GM18498 (cell line): ENCODE data around the gene PAPPA.

Source experiments
- ATAC-seq: cut with Tn5 transposase; IDR thresholded peaks from one replicate; pipeline ENCODE4 v1.9.1; 2021; ENCODE audit warnings: mild to moderate bottlenecking, moderate library complexity; ENCODE audit not compliant: unreplicated experiment

The PAPPA gene

DNA sequence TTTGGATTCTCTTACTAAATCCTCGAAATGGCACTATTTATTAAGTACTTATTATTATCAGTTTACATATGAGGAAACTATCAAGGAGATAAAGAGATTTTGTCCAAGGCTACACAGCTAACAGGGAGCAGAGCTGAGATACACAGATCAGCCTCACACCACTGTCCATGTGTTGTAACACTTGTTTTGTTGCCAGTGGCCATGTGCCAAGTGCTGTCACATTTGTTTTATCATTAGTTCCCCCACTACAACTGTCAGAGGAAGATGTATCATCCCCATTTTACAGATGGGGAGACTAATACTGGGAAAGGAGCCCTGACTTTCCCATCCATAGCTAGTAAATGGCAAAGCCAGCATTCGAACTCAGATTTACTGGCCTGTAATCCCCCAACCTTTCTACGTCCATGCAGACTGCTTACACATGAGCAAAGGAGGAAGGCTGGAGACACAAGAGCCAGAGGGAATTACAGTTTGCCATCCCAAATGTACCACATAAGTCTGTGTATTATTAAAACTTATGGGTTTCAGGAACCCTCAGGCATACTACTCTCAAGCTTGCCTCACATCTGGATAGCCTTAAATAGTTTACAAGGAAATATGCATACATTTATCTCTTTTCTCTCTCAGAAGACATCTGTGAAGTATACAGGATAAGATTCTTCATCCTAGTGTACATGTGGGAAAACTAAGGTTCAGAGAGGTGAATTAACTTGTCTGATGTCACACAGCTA lies 25.1 kb downstream of the PAPPA start:
- no peak for ATAC-seq

DNA sequence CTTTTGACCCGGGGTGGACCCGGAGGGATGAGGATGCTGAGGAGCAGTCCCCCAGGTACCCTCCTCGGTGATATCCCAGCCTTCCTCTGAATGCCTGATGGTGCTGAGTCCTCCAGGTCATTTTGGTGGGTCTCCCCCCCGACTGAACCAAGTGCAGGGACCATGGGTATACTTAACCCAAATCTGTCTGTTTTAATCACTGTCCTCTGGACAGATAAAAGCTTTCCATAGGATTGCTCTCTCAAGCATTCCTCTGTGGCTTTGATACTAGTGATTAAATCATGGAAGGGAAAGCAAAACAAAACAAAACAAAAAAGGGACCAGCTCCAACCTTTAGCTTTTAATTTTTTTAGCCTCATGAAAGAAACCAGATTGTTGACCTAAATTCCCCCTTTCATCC lies 26.0 kb downstream of the PAPPA start:
- no peak for ATAC-seq

DNA sequence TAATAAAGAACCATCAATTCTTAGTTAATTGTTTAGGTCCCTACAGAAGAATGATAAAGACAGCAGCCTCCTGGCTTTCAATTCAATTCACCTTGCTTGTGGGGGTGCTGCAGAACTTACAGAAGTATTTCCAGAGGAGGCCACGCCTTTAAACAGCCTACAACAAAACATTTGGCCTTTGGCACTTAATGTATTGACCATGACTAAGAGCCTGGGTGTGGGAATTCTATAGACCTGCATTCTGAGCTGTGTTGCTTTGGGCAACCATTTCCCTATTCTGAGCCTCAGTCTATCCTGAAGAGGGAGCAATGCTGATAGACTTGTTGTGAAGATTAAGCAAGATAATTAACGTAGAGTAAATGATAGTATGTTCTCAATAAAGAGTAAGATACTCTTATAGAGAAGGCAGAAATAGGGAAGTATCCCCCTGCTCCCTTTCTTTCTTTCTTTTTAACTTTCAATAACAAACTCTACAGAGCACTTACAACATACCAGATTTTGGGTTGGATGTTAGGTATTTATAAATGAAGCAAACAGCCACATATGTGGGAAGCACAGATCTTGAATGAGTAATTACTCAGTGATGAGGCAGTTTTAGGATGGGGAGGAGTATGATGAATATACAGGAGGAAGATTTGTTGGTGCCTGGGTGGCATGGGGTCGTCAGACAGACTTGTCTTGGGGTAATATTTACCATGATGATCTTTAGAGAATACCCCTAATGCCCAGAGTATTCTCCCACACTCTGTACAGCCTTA lies 28.4 kb downstream of the PAPPA start:
- no peak for ATAC-seq

DNA sequence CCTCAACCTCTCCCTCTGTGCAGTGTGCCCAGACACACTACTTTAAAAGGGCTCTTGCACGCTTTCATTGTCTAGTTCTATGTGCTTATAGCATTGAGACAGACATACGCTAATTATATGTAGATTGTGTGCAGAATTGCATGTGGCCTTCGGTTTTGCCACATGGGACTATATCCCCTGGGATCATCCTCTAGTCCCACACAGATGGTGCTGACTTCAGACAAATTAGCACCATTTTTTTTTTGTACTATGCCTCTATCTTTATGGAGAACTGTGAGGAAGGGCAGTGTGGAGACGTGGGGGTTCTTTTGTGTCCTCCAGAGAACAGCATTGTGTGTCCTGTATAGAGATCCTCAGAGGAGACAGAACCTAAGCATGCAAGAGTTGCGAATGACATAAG lies 29.3 kb downstream of the PAPPA start:
- no peak for ATAC-seq

DNA sequence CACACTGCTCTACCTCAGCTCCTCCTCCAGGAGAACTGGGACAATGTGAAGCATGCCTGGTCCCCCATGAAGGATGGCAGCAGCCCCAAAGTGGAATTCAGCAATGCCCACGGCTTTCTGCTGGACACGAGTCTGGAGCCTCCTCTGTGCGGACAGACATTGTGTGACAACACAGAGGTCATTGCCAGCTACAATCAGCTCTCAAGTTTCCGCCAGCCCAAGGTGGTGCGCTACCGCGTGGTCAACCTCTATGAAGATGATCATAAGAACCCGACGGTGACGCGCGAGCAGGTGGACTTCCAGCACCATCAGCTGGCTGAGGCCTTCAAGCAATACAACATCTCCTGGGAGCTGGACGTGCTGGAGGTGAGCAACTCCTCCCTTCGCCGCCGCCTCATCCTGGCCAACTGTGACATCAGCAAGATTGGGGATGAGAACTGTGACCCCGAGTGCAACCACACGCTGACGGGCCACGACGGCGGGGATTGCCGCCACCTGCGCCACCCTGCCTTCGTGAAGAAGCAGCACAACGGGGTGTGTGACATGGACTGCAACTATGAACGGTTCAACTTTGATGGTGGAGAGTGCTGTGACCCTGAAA lies 34.1 kb downstream of the PAPPA start:
- ATAC-seq: no peak

DNA sequence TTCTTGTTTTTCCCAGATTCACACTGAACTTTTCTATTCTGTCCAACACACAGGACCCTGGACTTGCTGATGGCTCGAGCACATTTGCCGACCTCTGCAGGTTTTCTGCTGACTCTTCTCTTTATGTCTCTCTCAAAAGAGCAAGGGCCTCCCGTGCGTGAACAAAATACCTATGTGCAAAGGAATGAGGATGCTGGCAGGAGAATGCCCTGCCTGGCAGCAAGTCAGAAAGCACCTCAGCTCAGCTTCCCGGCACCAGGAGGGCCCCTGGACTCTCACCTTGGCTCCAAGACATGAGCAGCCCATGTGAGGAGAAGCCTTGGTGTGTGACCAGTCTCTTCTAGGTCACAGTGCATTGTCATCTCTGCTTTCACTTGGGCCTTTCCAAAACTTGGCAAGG lies 36.1 kb downstream of the PAPPA start:
- ATAC-seq: no peak

DNA sequence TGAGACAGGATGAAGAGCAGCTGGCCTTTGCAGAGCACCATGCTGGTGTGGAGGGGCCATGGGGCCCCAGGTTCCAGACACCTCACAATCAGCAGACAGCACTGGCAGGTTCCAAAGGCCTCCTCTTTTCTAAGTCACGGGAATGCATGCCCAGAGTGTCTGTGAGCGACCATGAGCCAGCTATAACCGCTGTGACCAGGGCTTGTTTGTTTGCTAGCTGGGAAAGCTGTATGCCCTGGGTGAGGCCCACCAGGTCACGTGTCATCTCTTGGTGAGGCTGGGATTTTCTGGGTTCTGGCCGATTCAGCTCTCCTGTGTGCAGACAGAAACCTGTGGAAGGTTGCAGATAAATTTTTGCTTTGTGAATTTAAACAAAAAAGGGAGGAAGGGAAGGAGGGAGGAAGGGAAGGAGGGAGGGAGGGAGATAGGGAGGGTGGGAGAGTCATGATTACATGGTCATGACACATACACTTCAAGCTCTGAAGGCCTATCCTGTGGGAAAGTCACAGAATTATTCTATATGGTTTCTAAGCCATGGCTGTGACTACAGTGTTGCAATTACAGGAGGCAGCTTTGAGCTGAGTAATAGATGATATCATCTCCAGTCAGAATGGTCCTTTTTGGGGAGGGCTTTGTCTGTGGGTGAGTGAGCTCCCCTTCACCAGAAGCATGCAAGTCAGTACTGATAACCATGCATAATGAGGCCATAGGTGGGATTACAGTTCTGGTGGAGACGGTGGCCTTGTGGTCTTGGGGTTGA lies 37.2 kb downstream of the PAPPA start:
- ATAC-seq: no peak

DNA sequence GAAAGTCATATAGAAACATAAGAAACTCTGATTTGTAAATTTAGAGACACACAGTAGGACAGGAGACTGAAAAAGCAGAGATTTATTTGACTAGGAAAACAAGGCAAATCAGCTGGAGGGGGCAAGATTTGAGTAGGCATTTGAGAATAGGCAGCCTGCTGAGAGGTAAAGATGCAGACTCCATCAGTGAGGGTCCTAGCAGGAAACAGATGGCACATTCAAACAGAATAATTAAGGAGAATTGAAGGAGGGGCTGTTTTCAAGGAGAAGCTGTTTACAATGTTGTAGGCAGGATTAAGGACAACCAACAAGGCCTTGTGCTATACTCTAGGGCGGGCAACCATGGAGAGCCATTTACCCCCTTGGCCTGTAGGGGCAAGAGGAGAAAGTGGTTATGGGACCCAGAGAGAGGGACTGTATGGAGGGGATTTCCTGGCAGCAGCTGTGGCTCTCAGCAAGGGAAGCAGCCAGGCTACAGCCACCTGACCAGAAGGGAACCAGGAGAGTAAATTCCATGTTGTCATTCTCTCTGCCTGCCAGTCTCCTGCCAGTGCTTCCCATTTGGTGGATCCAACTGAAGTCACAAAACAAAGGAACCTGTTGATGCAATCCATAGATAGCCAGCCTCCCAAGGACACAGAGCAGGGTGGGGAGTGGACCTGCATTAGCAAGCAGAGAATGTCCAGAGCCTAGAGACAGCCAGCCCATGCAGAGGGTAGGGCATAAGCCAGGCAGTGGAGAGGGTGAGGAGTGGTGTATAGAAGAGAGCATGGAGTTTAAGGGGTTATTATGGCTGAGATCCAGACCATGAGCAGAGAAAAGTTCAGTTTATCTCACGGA lies 38.2 kb downstream of the PAPPA start:
- no peak for ATAC-seq

DNA sequence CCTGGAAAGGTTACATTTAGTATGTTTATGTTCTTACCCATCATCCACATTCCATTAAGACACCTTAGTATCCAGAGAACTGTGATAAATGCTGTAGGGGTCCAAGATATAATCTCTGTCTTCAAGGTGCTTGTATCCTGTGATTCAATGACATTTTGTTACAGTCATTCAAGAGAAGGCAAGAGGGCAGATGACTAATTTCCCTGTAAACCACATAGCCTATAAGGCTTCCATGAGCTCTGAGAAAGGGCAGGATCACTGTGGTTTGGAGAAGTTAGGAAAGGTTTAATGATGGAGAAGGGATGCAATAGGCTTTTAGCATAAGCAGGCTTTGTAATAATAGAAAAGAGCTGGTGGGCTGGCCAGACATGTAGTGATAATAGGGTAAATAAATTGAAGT lies 40.0 kb downstream of the PAPPA start:
- no peak for ATAC-seq

DNA sequence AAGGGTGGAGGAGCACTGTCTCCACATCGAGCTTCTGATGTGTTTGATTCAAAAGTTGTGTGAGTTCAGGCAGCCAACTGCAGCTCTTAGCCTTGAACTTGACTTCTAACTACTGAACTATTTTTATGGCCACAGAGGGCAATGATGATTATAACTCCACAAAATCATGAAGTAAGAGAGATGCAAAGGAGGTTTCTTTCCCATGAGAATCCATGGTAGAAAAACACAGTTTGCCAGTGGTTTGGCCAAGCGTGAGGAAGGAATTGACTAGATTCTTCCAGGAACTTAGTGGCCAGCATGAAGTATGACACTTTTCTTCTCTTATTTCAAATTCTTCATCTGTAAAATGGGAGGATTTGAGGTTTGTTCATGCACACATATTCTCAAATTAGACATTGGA lies 43.2 kb downstream of the PAPPA start:
- ATAC-seq: no peak

DNA sequence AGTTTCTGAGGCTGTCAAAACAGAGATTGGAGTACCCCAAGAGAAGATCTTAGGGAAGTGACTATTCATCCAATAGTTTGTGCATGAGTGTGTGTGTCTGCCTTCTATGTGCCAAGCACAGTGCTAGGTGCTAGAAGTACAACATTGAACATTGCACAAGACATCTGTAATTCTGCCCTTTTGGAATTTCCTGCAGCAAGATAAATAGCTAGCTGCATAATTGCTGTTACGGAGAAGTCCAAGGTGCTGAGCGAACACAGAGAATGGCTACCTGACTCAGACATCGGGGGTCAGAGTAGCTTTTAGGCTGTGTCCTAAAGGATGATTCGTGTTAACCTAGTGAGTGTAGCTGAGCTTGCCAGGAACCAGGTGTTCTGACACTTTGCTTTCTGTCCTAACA lies 44.8 kb downstream of the PAPPA start:
- ATAC-seq: no peak

DNA sequence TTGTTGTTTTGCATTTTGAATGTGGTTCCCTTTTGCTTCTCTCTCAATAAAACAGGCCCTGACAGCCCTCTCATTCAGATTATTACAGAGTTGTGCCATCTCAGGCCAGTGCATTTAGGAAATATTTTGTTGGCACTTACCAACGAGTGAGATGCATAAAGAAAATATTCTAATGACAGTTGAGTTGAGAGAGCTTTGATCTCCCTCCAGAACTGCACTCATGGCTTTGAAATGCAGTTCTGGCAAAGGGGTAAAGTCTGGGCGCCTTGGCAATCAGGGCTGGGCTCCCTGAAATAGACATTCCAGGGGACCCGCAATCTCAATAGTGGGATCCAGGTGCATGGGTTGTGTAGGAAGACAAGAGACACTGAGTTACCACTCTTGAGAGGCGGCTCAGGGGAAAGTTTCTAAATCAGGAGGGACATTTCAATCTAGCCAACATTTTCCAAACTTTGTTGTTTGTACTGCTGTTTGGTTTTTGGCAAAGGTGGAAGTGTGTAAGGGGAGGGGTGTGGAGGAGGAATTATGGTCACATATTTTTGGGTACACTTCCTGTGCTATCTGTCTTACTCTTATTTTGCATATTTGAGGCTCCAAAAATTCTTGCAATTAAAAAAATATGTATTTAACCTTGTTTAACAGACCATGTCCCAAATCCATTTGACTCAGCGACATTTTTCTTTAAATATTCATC lies 48.8 kb downstream of the PAPPA start:
- no peak for ATAC-seq

DNA sequence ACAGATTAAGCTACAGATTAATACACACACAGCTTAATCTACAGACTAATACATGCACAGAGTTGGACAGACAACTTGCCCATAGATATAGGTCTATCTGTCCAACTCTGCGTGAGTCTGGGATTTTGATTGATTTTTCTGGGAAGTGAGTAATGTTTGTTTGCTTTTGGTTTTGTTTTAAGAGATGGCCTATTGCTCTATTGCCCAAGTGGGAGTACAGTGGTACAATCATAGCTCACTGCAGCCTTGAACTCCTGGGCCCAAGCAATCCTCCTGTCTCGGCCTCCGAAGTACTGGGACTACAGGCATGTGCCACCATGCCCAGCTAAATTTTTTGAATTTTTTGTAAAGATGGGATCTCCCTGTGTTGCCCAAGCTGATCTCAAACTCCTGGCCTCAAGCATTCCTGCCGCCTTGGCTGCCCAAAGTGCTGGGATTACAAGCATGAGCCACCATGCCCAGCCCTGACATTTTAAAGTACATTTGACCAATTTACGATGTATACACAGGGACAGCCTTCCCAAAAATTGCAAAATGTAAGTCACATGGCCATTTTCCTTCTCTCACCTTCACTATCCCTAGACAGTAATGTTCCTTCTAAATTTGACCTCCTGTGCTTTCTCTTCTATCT lies 50.8 kb downstream of the PAPPA start:
- no peak for ATAC-seq

DNA sequence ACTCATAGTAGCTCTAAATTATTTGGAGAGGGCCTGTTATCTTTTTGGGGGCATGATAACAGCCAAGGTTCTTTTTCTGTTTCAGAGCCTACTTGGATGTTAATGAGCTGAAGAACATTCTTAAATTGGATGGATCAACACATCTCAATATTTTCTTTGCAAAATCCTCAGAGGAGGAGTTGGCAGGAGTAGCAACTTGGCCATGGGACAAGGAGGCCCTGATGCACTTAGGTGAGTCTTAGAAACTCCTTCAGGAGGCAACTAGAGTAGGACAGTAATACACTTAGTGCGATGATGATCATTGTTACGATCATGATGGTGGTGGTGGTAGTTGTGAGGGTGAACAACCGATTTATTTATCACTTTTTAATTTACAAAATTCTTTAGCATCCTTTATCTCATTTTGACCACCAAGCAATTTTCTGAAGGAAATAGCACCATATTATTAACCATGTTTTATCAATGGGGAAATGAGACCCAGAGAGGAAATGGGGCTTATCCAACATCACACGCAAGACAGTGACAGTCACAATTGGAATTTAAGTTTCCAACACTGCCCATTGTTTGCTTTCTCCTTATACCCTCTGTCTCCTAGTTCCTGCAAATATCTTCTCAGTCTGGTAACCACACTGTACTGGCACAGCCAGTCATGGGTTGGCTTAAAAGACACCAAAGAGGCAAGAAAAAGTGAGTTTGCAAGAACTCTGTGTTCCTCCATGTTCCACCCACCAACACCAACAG lies 54.0 kb downstream of the PAPPA start:
- no peak for ATAC-seq

DNA sequence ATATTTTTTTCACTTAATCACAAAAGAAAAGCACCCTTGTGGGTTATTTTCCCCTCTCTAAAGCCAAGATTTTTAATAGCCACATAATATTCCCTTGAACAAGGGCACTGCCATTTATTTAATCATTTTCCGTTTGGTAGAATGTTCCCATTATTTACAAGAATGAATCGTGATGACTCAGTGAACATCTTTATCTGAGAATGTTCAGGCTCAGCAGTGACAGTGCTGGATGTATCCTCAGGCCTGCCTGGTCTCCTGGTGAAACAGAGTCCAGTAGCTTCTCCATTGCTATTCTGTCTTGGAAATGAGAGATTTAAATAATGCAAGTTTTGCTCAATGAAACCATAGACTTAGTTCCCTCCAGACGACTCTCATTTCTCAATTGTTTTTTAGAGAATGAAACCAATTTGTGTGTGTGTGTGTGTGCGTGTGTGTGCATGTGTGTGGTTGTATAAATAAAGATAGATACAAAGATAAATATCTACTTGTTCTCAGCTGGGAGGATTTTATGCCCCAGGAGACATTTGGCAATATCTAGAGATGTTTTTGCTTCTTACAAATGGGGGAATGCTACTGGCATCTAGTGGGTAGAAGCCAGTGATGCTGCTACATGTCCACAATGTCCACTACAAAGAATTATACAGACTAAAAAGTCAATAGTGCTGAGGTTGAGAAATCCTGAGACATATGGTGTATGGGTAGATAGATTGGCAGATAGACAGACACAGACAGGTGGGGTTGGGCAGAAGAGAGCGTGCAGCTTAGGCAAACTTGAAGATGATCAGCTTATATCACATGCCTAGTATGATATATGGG lies 55.0 kb downstream of the PAPPA start:
- ATAC-seq: no peak

DNA sequence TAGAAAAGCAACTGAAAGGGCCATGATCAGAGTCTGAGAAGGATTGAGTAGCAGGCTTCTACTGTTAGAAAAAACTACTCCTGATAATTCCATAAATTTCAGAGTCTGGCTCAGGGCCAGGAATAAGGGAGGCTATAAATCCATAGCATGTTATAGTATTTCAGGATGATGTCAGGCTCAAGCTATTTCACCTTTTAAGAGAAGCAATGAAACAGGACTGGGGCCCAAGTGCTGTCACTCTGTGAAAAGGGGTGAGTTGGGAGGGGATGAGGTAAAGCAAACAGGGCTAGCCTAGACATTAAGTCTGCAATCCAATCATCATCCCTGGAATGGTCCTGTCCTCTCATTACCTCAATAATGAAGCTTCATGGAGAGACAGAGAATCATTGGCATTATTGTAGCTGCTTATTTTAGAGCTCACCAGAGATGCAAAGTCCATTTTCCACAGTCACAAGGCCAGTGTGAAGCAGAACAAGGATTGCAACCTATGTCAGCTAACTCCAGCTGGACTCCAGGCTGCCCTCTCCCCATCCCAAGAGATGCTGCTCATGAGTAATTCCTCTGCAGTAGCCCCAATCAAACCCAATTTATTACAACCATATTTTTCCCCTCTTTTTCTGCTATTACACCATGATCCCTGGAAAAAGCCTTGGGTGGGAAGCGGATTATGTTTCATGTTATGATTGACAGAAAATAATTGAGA lies 56.0 kb downstream of the PAPPA start:
- no peak for ATAC-seq

DNA sequence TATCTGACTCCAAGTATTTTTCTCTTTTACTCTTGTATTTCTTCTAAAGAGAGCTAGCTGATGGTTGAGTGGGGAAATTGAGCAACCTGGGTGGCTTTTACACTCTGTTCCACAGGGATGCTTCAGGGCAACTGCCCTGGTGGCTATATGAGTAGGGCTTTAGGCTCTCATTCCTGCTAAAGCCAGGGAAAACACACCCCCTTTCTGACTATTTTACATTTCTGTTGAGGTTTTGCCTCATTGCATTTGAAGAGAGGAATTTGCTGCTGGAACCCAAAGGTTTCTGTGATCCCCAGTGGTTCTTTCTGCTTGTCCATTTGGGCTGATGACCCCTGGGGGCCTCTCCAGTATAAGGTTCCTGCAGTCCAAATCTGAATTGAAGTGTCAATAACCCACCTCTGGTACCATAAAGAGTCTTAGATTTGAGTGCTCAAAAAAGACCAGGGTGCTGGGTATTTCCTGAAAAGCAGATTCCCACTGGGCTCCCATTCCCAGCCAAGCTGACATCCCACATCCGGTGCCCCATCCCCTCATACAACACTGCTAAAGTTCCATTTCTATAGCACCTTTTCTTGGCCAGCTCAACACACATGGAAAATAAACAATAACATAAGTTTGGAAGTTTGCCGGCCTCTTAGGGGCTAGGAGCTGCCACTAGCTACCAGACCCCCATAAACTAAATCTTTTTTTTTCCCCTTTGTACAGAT lies 59.5 kb downstream of the PAPPA start:
- ATAC-seq: no peak
